Lower leg skin (tissue), 3 donors: ENCODE data around the gene TENM4.

ENCODE experiments used
- CTCF ChIP-seq, 3 donors: fragments of 450-650 bp; IDR thresholded peaks; one replicate each; pipeline ENCODE4 v1.5.1; 2016; ENCODE audit warnings: antibody characterized with exemption in 3 of 3, mild to moderate bottlenecking in 3 of 3, moderate library complexity in 2 of 3
- POLR2A ChIP-seq, 2 donors: fragments of 450-650 bp; IDR thresholded peaks; one replicate each; pipeline ENCODE4 v1.6.1; 2016 to 2017; ENCODE audit warnings: antibody characterized with exemption in 2 of 2, mild to moderate bottlenecking in 1 of 2, moderate library complexity in 1 of 2

GRCh38 chr11:78815831-78816230 lies 625.0 kb downstream of the TENM4 start:
- TF ChIP-seq POLR2A (IDR thresholded peaks at IDR 0.05), result no peak
- TF ChIP-seq CTCF (IDR thresholded peaks at IDR 0.05), result no peak
